Measurements from ENCODE around the gene RASAL3.
"Not testable (repeated sequence)": the region's sequence is repeated elsewhere in the genome, so short reads cannot be mapped to it uniquely, and the experiment has no call there.

Gene RASAL3

GRCh38 chr19:15464394-15465385 lies at the start of gene RASAL3:
RASAL3 (minus strand) TSS chr19:15464544; CDS start chr19:15464358, 186 bp downstream.
- peak; percentile 82 for DNase-seq

- DNase-seq: no peak
Measured at GRCh38 chr19:15511671-15512424, 47.5 kb upstream of the RASAL3 start.

GRCh38 chr19:15508035-15508710 lies 43.8 kb upstream of the RASAL3 start, which contains the start of gene CYP4F22:
CYP4F22 (plus strand) TSS chr19:15508525; CDS start chr19:15525337, 16,812 bp downstream.
- DNase-seq: peak; percentile 44

GRCh38 chr19:15507068-15508034 lies 43.0 kb upstream of the RASAL3 start:
- no peak for DNase-seq

GRCh38 chr19:15506074-15506571 lies 41.8 kb upstream of the RASAL3 start:
- DNase-seq: no peak

DNA sequence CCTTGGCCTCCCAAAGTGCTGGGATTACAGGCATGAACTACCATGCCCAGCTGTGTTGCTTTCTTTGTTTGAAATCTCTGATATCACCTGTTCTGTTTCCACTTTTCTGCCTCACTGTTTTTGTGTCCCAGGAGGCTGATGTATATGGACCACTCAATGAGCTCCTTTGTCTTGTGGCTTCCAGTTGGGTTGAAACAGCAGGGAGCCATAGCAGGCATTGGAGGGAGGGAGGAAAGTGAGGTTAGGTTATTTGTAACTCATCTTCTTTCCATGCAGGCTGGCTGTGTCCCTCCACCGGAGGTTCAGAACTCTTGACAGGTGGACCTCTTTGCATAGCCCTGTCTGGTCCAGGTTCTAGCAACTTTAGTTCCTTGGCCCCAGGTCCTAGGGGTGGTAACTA lies 37.9 kb upstream of the RASAL3 start:
- DNase-seq: no peak

- DNase-seq: no peak
Measured at GRCh38 chr19:15501596-15501995, 37.3 kb upstream of the RASAL3 start.

DNA sequence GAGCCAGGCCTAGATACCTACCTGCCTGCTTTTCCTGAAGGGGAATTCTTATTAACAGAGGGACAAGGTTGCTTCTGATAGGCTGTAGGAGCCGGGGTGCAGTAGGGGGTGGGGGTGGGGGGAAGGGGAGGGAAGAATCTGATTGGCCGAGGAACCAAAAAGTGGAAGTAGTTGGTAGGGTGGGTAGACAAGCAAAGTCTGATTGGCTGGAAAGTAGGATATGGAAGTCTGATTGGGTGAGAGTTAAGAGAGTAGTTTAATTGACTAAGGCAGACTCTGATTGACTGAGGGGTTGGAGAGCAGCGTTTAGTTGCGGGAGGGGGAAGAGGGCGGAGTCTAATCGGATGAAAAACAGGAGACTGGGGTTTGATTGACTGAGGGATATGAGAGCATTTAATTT lies 34.6 kb upstream of the RASAL3 start:
- no peak for DNase-seq

- DNase-seq: no peak
Measured at GRCh38 chr19:15498156-15498858, 34.0 kb upstream of the RASAL3 start.

GRCh38 chr19:15495151-15495550 lies 30.8 kb upstream of the RASAL3 start:
- no peak for DNase-seq

DNA sequence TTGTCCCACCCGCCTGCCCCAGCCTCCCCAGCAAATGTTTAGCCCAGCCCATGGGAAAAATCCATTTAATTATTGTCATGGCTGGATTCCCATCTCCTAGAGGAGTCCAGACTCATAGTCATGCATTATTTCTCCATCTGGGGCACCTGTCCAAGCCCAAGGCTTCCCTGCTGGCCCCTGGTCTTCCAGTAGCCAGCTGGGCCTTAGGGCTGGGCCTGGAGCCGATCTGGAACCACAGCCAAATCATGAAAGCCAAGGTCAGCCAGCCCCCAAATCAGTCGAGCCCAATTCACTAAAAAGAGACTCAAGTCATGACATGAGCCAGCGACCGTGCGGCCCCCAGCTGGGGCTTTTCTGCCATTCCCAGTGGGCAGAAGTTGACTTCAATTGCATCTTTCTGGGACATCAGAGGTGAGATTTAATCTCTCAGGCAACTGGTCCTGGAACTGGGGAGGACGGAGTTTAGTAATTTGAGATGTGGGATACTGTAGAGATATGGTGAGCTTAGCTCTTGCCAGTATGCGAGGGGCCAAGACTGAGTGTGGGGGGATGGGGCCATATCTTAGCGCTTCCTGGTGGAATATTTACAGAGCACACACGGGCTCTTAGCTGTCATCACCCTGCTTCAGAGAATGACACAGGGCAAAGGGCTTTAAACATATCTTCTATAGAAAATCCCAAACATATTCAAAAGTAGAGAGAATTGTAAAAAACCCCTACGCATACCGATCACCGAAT lies 24.3 kb upstream of the RASAL3 start:
- DNase-seq: no peak

- no peak for DNase-seq
Measured at GRCh38 chr19:15487038-15487437, 22.7 kb upstream of the RASAL3 start.

- not testable (repeated sequence) for DNase-seq
Measured at GRCh38 chr19:15485768-15486167, 21.4 kb upstream of the RASAL3 start.

DNA sequence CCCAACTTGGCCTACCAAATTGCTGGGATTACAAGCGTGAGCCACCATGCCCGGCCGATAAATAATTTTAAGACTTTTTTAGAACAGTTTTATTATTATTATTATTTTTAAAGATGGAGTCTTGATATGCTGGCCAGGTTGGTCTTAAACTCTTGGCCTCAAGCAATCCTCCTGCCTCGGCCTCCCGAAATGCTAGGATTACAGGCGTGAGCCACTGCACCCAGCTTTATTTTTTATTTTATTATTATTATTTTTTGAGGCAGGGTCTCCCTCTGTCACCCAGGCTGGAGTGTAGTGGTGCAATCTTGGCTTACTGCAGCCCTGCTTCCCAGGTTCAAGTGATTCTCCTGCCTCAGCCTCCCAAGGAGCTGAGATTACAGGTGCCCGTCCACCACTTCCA lies 16.7 kb upstream of the RASAL3 start:
- DNase-seq: not testable (repeated sequence)

DNA sequence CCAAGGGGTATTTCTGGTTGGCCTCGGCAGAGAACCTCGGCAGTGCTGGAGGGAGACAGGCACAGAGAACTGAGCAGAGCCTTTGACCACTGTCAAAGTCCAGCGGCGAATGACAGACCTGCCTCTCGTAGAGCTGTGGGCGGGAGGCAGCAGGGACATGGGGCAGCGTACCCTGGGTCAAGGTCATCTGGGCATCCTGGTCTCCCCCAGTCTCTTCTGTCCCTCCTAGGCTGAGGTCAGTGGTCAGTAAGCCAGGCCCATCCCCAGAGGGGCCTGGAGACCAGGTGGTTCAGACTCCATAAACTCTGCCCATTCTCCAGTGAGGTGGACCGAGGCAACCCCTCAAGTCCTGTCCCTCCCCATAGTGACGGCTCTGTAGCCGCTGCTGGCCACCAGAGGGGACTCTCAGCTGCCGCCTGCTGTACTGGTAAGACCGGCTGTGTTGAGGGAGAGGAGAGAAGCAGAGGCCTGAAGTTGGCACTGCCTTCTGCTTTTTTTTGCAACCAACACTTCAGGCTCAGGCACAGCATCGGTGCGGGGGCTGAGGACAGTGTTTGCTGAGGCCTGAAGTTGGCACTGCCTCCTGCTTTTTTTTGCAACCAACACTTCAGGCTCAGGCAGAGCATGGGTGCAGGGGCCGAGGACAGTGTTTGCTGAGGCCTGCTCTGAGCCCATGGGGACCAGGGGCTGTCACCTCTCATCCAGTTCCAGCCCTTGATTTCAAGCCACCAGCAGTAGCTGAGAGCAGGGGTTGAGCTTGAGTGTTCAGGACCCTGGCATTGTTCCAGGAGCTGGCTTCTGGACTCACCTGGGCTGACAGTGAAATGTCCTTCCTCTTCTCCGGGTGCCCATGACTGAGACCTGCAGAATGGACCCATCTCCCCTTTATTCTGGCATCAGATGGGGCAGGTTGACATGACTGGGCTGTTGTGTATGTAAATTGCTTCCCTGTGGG lies 15.3 kb upstream of the RASAL3 start, which contains the start of gene PGLYRP2:
PGLYRP2 (minus strand) TSS at position 111 of the 955 bp plus-strand sequence. CDS start 130 bp downstream, outside the sequence.
- no peak for DNase-seq

- no peak for DNase-seq
Measured at GRCh38 chr19:15476325-15476724, 12.0 kb upstream of the RASAL3 start.

- no peak for DNase-seq
Measured at GRCh38 chr19:15475611-15476010, 11.3 kb upstream of the RASAL3 start.

DNA sequence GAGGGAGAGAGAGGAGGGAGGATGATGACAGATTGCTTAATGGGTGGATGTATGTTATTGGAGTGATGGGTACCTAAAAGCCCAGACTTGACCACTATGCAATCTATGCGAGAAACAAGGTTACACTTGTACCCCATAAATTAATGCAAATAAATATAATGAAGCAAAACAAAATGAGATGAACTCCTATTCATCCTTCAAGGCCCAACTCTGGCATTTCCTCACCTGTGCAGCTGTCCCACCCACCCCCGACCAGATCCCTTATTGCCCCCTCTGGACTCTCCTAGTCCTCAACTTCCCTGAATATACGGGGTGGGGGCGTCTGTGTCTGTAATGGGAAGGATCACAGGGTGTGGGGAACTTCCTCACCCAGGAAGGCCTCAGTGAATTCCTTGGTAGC lies 10.8 kb upstream of the RASAL3 start:
- no peak for DNase-seq

- DNase-seq: not testable (repeated sequence)
Measured at GRCh38 chr19:15473821-15474220, 9.5 kb upstream of the RASAL3 start.

Measured in stimulated activated CD8-positive, alpha-beta memory T cell treated with anti-CD3 and anti-CD28 coated beads, Interleukin-4, amount 100 ng/mL, for 48 hours (primary cell).